Chondrocyte (in vitro differentiated cells): Measurements from ENCODE around the gene ATP5PB. TPM values are rescaled to one million over a fixed set of nuclear protein-coding genes. Genes with fewer than 3 reads are reported as not detected.

Source experiments
- DNase-seq: peaks from one replicate; pipeline ENCODE4 v3.0.0; 2021; ENCODE audit warnings: mixed read lengths, low spot score
- H3K27ac Mint-ChIP-seq: one replicate; pipeline ENCODE4 v1.8.0; 2021; ENCODE audit warnings: mild to moderate bottlenecking, moderate library complexity, mixed read lengths; ENCODE audit not compliant: unreplicated experiment
- H3K27me3 Mint-ChIP-seq: 2 replicates; pipeline ENCODE4 v1.8.0; 2021; ENCODE audit warnings: low read depth, mixed read lengths
- H3K36me3 Mint-ChIP-seq: 2 replicates; pipeline ENCODE4 v1.8.0; 2021; ENCODE audit warnings: low read depth, mixed read lengths
- H3K4me1 Mint-ChIP-seq: 2 replicates; pipeline ENCODE4 v1.8.0; 2021; ENCODE audit warnings: low read depth, mild to moderate bottlenecking, mixed read lengths
- H3K4me3 Mint-ChIP-seq: one replicate; pipeline ENCODE4 v1.8.0; 2021; ENCODE audit warnings: mild to moderate bottlenecking, moderate library complexity, mixed read lengths; ENCODE audit not compliant: unreplicated experiment
- H3K9me3 Mint-ChIP-seq: 2 replicates; pipeline ENCODE4 v1.8.0; 2021; ENCODE audit warnings: low read depth, mixed read lengths
- total RNA-seq: library from RNA; stranded (reverse); gene quantifications from 3 replicates; pipeline ENCODE4 v1.2.1, GENCODE V29; 2021
- TF ChIP-seq, protein P1 (sequence below): fragments of 200-600 bp; sonication (generic); IDR thresholded peaks from 2 replicates; pipeline ENCODE4 v1.5.0; 2021; ENCODE audit warnings: antibody characterized with exemption, mild to moderate bottlenecking, moderate library complexity

Gene ATP5PB
- total RNA-seq, 1 donor from 2014 or later: 147 TPM

DNA sequence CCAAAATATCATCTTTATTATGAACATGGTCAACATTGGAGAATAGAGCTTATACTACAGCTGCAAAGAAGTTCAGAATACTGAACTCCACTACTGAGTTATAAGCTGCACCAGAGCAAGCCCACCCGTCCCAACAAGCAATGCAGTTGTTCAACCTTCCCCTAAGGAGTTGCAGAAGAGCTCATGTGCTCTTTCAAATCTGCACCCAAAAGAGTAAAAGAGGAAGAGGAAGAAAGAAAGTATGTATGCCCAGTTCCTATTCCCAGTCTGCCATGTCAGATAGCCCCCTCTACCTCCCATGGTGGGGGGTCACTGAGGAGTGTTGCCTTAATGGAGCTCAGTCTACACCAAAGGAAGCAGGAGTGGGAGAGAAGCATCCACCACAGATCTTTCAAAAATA is 31.4 kb downstream of the ATP5PB start:
- H3K4me1 Mint-ChIP-seq: peaks cover 12% of the 10 kb centered on the region
- H3K27ac Mint-ChIP-seq: no peak overlapping the region
- no peaks in the 10 kb centered on the region for H3K9me3 Mint-ChIP-seq
- DNase-seq: no peak
- H3K36me3 Mint-ChIP-seq: peaks cover 3% of the 10 kb centered on the region
- H3K4me3 Mint-ChIP-seq: no peak overlapping the region
- peaks cover 1% of the 10 kb centered on the region for H3K27me3 Mint-ChIP-seq
- TF ChIP-seq, protein P1, sequence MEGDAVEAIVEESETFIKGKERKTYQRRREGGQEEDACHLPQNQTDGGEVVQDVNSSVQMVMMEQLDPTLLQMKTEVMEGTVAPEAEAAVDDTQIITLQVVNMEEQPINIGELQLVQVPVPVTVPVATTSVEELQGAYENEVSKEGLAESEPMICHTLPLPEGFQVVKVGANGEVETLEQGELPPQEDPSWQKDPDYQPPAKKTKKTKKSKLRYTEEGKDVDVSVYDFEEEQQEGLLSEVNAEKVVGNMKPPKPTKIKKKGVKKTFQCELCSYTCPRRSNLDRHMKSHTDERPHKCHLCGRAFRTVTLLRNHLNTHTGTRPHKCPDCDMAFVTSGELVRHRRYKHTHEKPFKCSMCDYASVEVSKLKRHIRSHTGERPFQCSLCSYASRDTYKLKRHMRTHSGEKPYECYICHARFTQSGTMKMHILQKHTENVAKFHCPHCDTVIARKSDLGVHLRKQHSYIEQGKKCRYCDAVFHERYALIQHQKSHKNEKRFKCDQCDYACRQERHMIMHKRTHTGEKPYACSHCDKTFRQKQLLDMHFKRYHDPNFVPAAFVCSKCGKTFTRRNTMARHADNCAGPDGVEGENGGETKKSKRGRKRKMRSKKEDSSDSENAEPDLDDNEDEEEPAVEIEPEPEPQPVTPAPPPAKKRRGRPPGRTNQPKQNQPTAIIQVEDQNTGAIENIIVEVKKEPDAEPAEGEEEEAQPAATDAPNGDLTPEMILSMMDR: no peak

DNA sequence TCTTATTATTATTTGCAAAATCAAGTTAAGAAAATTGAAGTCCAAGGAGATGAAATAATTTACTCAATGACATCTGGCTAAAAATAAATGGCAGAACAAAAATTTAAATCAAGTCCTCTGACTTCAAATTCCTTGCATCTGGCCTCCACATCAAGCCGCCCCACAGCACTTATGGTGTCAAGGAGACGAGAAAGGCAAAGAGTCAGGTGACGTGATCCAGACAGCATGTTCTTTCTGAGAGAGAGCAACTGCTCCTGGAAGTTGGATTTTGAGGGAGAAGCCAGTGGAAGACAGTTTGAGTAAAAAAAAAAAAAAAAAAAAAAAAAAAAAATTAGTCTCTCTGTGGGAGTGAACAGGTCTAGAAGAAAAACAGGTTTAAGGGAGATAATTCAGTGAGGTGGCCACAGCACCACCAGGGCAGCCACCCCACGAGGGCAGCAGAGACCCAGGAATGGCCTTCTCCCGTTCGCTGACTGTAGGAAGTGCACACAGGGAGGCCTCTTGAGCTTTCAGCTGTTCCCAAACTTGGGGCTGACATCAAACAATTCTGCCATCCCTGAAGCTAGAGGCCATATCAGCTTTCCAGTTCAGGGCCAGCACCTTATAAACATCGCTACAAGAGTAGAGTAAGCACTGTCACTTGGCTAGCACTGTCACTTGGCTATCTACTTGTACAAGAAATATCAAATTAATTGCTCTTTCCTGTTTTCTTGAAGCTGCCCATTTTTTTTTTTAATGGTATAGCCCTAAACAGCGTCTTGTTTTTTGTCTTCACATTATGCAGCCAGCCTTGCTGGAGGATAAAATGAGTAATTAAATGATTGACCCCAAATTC is 32.3 kb downstream of the ATP5PB start:
- no peak for DNase-seq
- H3K27ac Mint-ChIP-seq: no peak overlapping the region
- H3K9me3 Mint-ChIP-seq: no peaks in the 10 kb centered on the region
- TF ChIP-seq, protein P1: peak; percentile 86
- H3K4me1 Mint-ChIP-seq: peaks cover 12% of the 10 kb centered on the region
- no peak overlapping the region for H3K4me3 Mint-ChIP-seq
- H3K27me3 Mint-ChIP-seq: no peaks in the 10 kb centered on the region
- H3K36me3 Mint-ChIP-seq: peaks cover 3% of the 10 kb centered on the region

DNA sequence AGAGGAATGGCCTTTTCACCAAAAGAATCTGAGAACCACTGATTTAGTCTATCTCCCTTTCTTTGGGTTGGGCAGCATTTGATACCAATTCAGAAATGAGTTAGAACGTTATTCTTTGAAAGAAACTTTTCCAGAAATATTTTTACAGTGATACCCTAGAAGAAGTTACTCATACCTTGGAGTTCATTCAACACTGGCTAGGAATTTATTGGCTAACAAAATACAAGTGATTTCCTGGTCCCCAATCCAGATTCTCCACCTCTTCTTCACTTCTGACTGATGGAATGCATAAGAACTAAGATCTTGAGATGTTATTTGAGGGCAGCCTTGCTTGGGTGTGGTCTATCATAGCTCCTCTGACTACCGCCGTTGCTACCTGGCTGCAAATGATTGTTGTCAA is 33.9 kb downstream of the ATP5PB start:
- peaks cover 12% of the 10 kb centered on the region for H3K4me1 Mint-ChIP-seq

DNA sequence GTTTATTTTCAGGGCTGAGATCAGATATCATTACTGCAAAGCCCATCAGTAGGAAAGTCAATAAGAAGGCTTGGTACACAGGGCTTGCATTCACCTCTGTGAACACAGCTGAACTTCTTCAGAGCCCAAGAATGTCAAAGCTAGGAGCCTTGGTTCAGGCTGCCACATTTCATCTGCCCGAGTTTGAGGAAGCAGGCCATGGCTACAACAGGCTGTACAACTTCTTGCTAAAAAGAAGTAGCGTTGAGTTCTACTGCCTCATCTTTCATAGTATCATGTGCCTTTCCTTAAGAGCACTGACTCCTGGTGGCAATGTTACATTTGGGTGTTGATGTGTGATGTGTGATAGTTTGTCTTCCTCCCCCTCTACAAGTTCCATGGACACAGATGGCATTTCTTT is 34.6 kb downstream of the ATP5PB start:
- H3K36me3 Mint-ChIP-seq: no peaks in the 10 kb centered on the region
- H3K4me3 Mint-ChIP-seq: no peak overlapping the region
- H3K27me3 Mint-ChIP-seq: peaks cover under 1% of the 10 kb centered on the region
- TF ChIP-seq, protein P1: no peak
- no peaks in the 10 kb centered on the region for H3K9me3 Mint-ChIP-seq
- no peak overlapping the region for H3K27ac Mint-ChIP-seq
- DNase-seq: no peak
- H3K4me1 Mint-ChIP-seq: peaks cover 12% of the 10 kb centered on the region

More for the DNA sequence above, 33.9 kb downstream of the ATP5PB start:
- Mint-ChIP-seq H3K4me3 (no peak overlapping the region), H3K36me3 (no peaks in the 10 kb centered on the region), H3K27ac (no peak overlapping the region), H3K9me3 (no peaks in the 10 kb centered on the region), H3K27me3 (no peaks in the 10 kb centered on the region)
- DNase-seq: no peak
- TF ChIP-seq, protein P1: no peak

DNA sequence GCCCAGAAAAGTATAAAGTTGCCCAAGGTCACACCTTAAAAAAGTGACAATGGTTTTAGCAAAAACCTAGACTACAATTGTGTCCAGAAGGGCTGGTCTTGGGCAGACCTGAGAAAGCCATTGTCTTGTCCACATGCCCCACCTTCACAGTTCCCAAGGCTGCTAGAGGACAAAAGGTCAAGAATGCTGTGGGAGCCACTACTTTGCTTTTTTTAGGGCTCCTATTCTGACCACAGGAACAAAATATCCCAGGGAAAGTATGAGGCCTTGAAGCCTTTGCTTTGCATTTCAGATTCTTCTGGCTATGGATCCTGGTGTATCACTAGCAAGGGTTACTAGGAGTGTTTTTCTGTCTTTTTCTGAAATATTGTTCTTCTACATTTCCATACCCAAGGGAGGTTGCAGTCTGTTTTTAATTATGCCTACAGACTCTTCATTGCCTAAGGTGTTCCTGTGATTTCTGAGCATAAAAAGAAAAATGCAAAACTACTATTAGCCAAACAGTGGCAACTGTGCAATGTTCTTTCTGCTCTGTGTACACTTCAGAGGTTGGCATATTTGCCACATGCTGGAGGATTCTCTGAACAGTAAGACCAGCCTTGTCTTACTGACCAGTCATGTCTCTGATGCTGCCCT is 35.2 kb downstream of the ATP5PB start:
- Mint-ChIP-seq H3K27ac (no peak overlapping the region), H3K36me3 (no peaks in the 10 kb centered on the region), H3K9me3 (no peaks in the 10 kb centered on the region), H3K27me3 (peaks cover 2% of the 10 kb centered on the region), H3K4me1 (peaks cover 12% of the 10 kb centered on the region), H3K4me3 (no peak overlapping the region)
- DNase-seq: no peak
- TF ChIP-seq, protein P1: no peak
